HG03378 (cell line): ENCODE results near the gene LOXL3.

Source experiments
- ATAC-seq: cut with Tn5 transposase; IDR thresholded peaks from one replicate; pipeline ENCODE4 v1.9.1; 2021; ENCODE audit warnings: mild to moderate bottlenecking, moderate library complexity; ENCODE audit not compliant: unreplicated experiment

LOXL3 gene, protein sequence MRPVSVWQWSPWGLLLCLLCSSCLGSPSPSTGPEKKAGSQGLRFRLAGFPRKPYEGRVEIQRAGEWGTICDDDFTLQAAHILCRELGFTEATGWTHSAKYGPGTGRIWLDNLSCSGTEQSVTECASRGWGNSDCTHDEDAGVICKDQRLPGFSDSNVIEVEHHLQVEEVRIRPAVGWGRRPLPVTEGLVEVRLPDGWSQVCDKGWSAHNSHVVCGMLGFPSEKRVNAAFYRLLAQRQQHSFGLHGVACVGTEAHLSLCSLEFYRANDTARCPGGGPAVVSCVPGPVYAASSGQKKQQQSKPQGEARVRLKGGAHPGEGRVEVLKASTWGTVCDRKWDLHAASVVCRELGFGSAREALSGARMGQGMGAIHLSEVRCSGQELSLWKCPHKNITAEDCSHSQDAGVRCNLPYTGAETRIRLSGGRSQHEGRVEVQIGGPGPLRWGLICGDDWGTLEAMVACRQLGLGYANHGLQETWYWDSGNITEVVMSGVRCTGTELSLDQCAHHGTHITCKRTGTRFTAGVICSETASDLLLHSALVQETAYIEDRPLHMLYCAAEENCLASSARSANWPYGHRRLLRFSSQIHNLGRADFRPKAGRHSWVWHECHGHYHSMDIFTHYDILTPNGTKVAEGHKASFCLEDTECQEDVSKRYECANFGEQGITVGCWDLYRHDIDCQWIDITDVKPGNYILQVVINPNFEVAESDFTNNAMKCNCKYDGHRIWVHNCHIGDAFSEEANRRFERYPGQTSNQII

DNA sequence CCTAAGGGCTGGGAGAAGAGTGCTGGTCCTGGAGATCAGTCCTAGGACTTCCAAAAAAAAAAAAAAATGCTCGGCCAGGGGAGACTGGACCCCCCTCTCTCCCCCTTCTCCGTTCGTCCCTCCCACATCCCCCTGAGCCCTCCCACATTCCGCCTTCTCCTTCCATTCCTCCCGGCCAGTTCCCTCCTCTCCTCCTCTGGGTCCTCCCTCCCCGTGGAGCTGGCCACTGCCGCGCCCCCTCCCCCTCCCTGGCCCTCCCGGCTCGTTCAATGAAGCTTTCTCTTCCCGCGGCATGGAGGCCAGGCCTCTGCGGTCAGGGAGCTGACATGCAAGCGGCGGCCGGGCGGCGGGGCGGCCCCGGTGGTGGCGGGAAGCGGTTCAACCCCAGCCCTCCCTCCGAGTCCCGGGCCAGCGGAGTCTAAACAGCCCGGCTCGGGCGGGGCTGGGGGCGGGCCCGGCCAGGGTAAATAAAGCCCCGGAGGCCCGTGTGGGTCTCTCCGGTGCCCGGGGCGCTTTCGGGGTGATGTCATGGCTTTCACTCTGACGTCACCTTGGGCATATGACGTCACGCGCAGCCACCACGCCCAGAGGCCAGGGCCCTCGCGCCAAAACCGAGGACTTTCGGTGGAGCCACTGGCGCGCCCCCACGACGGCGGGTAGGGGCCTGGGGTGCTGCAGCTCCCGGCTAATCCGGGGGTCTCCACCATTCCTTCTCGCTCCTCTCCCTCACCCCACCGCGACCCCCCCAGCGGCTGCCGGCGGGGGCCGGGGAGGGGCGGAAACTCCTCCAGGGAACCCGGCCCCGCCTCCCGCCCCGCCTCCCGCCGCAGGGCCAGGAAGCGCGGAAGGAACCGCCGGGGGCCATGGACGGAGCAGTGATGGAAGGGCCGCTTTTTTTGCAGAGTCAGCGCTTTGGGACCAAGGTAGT is at the start of gene LOXL3, which contains the start of gene DOK1:
Gene LOXL3 (minus strand): TSS at position 51 of the 928 bp plus-strand sequence. CDS start 1,308 bp downstream, outside the sequence.
Gene DOK1 (plus strand): TSS at position 829 of the 928 bp plus-strand sequence. CDS start 35 bp downstream, at position 864.
- ATAC-seq: no peak

- no peak for ATAC-seq
These were observed 49.0 kb upstream of the LOXL3 start for GRCh38 chr2:74602586-74603281.

- ATAC-seq: no peak
These were observed 45.9 kb upstream of the LOXL3 start for GRCh38 chr2:74599676-74600075.

DNA sequence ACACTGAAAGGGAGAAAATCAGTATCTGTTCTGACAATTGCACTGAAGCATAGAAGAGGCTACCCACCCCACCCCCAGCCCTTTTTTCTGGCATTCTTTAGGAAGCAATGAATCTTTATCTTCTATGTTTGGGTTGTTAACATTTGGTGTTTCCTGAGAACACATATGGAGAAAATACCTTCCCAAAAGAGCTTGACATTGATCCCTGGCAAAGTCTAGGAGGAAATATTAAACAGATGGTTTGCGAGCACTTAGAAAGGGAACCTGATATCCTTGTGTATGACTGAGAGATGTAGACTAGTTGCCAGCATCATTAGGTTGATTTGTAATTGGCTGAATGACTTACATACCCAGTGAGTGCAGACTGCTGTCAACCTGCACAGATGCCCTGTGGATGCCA is 43.7 kb upstream of the LOXL3 start:
- no peak for ATAC-seq

- ATAC-seq: no peak
These were observed 42.8 kb upstream of the LOXL3 start for GRCh38 chr2:74596584-74596983.

DNA sequence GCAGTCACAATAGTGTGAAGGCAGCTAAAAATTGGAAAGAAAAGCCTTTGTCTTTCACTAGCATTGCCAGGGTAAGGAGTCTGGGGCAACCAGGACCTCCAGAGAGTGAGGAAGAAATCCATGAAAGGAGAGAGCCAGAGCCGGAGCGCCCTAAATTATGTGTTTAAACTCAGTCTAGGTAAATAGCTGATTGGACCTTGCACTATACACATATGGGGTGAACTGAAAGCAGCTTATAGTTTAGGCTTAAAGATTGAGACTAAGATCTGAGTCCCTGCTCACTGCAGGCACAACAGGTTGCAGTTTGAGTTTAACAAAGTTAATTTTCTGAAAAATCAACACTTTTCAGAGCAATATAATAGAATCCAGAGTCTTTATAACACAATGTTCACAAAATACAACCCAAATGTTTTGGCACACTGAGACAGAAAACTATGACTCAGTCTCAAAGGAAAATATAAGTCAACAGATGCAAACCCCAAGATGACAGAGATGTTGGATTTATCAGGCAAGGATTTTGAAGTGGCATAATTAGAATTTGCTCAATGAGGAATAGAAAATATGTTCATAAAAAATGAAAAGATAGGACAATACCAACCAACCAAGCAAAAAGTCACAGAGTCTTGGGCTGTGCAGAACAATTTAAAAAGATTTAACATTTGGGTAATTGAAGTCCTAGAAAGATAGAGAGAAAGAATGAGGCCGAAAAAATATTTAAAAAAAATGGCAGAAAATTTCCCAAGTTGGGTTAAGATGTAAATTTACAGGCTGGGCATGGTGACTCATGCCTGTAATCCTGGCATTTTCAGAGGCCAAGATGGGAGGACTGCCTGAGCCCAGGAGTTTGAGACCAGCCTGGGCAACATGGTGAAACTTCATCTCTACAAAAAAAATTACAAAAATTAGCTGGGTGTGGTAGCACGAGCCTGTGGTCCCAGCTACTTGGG is 40.4 kb upstream of the LOXL3 start:
- no peak for ATAC-seq

GRCh38 chr2:74588664-74589063 is 34.9 kb upstream of the LOXL3 start:
- no peak for ATAC-seq

GRCh38 chr2:74587664-74588277 is 34.0 kb upstream of the LOXL3 start:
- peak; percentile 66 for ATAC-seq

DNA sequence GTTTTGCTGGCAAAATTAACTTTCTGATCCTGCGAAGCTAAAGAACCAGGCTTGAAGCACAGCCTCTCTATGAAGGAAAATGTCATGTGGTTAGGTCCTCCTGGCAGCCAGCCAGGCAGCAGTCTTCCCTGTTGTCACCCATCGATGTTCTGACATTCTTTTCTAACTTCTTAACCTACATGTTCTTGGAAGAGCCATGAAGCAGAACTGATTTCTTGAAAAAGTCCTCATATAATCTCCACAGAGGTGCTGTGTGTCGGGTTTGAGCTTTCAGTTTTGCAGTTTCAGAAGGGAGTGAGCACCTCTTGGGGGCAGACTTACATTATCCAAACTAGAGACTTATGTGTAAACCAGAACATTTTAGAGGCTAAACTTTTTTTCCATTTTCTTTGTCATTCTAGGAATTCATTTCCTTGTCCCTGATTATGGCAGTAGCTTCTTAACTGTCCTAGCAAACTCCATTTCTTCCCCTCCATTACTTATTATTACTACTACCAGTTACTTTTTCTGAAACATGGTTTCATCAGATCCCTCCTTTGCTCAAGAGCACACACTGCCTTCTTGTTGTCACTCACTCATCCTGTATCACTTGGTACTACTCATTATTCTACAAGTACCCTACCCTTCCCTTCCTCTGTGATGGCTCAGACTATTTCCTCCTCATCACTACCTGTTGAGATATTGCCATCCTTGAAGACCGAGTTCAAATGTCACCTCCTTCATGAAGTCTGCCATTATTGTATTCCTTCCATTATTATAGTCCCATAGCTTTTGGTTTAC is 31.9 kb upstream of the LOXL3 start:
- peak; percentile 42 for ATAC-seq

- peak; percentile 64 for ATAC-seq
These were observed 30.4 kb upstream of the LOXL3 start for GRCh38 chr2:74584088-74584645.

DNA sequence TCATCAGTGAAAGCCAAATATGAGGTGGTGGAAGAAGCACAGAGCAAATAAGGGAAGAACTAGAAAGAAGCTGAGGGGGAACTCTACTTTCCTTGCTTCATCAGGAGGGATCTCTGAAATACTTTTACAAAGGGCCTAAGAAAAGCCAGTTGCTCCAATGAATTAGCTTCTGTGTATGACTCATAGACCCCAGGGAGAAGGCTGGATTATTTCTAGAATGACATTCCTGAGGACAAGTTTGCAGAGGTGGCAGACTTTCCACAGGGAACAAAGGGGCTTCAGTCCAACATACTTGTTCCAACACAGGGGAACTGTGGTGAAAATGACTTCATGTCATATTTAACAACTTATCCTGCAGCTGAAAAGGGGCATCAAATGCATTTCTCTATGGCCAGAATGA is 29.8 kb upstream of the LOXL3 start:
- no peak for ATAC-seq

DNA sequence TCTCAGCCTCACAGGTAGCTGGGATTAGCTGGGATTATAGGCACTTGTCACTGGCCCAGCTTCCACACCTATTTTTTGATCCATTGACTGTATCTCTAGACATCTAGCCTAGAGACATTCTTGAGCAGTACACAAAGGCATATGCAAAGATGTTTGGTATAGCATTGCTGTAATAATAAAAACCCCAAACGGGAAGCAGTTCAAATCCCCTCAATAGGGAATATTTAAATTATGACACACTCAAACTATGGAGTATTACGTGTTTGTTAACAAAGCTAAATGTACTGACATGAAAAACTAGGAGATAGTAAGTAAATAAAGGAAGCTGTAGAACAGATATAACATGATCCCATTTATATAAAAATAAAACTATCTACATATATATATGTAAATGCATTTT is 28.4 kb upstream of the LOXL3 start:
- no peak for ATAC-seq

- ATAC-seq: no peak
These were observed 27.7 kb upstream of the LOXL3 start for GRCh38 chr2:74581463-74581862.

DNA sequence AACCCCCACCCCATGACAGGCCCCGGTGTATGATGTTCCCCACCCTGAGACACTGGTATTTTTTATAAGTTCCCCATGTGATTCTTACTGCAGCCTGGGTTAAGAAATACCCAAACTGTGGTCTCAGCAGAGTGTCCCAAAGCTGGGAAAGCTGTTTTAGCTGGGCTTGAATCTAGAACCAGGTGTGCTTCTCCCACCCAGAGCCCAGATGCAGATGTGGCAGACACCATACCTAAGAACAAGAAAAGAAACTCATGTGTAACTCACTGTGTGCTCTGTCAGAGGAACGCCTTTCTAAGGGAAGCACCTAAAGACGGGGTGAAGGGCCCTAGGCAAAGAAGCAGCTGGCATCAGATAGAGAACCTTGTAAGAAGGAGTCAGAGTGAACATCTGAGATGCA is 24.7 kb upstream of the LOXL3 start:
- no peak for ATAC-seq

DNA sequence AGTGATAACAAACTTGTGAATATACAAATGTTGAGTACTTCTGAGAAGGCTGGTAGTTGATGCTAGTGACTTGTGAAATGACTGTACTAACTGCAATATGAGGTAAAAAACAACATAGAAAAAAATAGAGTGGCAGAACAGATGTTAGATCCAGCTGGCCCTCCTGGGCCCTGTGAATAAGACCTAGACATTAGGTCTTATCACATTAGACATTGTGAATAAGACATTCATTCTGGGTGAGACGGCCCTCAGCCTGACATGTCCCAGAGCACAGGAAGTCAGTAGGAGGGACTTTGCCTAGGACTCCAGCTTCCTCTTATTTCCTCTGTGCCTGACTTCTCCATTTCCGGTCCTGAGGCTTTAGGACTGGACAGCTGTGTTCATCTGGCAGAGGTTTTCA is 23.7 kb upstream of the LOXL3 start:
- no peak for ATAC-seq

- ATAC-seq: no peak
These were observed 23.1 kb upstream of the LOXL3 start for GRCh38 chr2:74576863-74577229.

DNA sequence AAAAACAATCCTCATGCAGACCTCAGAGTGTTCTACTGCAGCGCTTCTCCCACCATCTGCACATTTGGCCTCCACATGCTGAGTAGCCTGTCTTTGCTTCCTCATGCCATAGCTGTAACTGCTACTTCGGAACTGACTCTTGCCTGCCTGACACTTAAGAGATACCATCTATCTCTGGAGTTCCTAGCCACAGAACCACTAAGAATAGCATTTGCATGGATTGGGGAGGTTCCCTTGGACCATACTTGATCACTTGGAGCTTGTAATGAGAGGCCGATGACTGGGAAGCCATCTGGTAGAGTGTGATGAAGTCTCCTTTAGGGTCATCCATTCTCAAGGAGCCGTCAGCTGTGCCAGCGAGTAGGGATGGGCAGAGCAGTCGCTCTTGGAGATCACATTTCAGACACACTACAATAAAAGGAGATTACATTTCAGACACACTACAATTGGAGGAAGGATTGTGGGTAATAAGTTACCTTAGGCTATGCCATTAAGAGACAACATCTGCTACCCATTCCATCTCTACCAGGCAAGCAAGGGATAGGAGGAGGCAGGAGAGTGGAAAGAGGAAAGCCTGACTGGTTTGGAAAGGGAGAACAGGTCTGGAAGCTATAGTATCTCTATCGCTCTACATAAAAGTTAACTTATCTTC is 22.6 kb upstream of the LOXL3 start:
- ATAC-seq: no peak
